ENCODE data around the gene DGKZ.

DGKZ gene

DNA sequence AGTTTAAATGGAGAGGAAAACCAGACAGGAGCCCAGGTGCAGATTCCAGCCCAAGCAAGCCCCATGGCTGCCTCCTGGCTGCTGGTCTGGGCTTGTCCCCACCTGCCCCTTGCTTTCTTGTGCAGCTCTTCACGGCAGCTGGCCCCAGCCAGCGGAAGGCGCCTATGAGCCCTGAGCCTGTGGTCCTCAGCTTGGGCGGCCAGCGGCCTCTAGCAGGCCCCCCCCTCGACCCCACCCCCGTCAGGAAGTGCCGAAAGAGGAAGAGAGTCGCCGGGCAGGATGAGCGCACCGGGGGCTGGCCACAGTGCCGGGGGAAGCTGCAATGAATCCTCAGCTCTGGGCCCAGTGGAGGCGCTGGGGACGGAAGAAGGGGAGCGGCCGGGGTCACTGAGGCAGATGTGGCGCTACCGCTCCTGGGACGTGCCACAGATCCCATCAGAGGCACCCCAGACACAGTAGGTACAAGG is 2.1 kb upstream of the DGKZ start:
- peaks cover 18% of the 10 kb centered on the region for H3K79me2 ChIP-seq (ENCODE audit: insufficient read depth, low read length)
- no peak overlapping the region for H2AFZ ChIP-seq (ENCODE audit: low read depth, low read length, severe bottlenecking)
- H3K27me3 ChIP-seq (ENCODE audit: low read length) = no peaks in the 10 kb centered on the region
- H3K27ac ChIP-seq (ENCODE audit: low read depth, low read length) = no peak overlapping the region
- H3K4me2 ChIP-seq (ENCODE audit: low read depth, low read length, poor library complexity, severe bottlenecking) = no peak overlapping the region
- no peak overlapping the region for H3K9ac ChIP-seq (ENCODE audit: low read length)
- no peak overlapping the region for H3K4me3 ChIP-seq (ENCODE audit: insufficient read depth, low read length, poor library complexity, severe bottlenecking)
- no peaks in the 10 kb centered on the region for H3F3A ChIP-seq (ENCODE audit: insufficient read depth)
- H4K20me1 ChIP-seq (ENCODE audit: low read depth, low read length) = no peaks in the 10 kb centered on the region
- H3K9me3 ChIP-seq (ENCODE audit: insufficient read depth, low read length) = no peaks in the 10 kb centered on the region
- no peaks in the 10 kb centered on the region for H3K36me3 ChIP-seq (ENCODE audit: low read length)
- TF ChIP-seq EZH2phosphoT487 (conservative IDR thresholded peaks at IDR 0.05; ENCODE audit: low read length) = no peak
- TF ChIP-seq, protein P1, sequence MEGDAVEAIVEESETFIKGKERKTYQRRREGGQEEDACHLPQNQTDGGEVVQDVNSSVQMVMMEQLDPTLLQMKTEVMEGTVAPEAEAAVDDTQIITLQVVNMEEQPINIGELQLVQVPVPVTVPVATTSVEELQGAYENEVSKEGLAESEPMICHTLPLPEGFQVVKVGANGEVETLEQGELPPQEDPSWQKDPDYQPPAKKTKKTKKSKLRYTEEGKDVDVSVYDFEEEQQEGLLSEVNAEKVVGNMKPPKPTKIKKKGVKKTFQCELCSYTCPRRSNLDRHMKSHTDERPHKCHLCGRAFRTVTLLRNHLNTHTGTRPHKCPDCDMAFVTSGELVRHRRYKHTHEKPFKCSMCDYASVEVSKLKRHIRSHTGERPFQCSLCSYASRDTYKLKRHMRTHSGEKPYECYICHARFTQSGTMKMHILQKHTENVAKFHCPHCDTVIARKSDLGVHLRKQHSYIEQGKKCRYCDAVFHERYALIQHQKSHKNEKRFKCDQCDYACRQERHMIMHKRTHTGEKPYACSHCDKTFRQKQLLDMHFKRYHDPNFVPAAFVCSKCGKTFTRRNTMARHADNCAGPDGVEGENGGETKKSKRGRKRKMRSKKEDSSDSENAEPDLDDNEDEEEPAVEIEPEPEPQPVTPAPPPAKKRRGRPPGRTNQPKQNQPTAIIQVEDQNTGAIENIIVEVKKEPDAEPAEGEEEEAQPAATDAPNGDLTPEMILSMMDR (IDR thresholded peaks at IDR 0.05; ENCODE audit: insufficient read depth, low read length, poor library complexity, severe bottlenecking) = no peak
- no peaks in the 10 kb centered on the region for H3K9me2 ChIP-seq (replicated peaks; ENCODE audit: insufficient read depth, low read length)

DNA sequence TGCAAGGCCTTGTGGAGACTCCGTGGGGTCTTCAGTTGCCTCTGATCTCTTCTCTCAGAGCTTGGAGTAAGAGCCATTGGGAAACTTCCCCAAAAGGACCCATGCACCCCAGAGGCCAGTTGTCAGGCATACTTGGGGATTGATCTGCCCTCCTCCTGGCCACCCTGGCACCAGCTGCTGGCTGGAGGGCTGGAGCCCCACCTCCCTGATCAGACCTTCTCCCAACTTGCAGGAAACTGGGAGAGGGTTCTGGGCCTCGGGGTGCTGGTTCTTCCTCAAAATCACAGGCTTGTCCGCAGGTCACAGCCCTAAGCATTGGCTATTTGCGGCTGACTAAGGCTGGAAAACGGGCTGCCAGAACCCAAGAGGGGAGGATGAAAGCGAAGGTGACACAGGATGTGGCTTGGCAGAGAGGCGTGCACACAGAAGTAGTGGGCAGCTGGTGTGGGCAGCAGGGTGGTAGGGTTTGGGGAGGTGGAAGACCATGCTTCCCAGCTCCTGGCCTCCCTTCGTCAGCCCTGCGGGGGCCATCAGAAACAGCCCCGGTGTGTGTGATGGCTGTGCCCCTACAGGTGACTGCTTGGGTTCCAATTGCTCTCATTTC is 1.3 kb upstream of the DGKZ start:
- Histone ChIP-seq H2AFZ (ENCODE audit: low read depth, low read length, severe bottlenecking) (no peak overlapping the region), H3K79me2 (ENCODE audit: insufficient read depth, low read length) (peaks cover 22% of the 10 kb centered on the region), H3K4me2 (ENCODE audit: low read depth, low read length, poor library complexity, severe bottlenecking) (no peak overlapping the region), H3K36me3 (ENCODE audit: low read length) (no peaks in the 10 kb centered on the region), H3K9me3 (ENCODE audit: insufficient read depth, low read length) (no peaks in the 10 kb centered on the region), H3K9me2 (replicated peaks; ENCODE audit: insufficient read depth, low read length) (no peaks in the 10 kb centered on the region), H3K27ac (ENCODE audit: low read depth, low read length) (no peak overlapping the region), H4K20me1 (ENCODE audit: low read depth, low read length) (no peaks in the 10 kb centered on the region), H3K27me3 (ENCODE audit: low read length) (no peaks in the 10 kb centered on the region), H3K9ac (ENCODE audit: low read length) (no peak overlapping the region), H3F3A (ENCODE audit: insufficient read depth) (no peaks in the 10 kb centered on the region), H3K4me3 (ENCODE audit: insufficient read depth, low read length, poor library complexity, severe bottlenecking) (no peak overlapping the region)
- TF ChIP-seq, protein P1 (IDR thresholded peaks at IDR 0.05; ENCODE audit: insufficient read depth, low read length, poor library complexity, severe bottlenecking) = no peak
- no peak for TF ChIP-seq EZH2phosphoT487 (conservative IDR thresholded peaks at IDR 0.05; ENCODE audit: low read length)

DNA sequence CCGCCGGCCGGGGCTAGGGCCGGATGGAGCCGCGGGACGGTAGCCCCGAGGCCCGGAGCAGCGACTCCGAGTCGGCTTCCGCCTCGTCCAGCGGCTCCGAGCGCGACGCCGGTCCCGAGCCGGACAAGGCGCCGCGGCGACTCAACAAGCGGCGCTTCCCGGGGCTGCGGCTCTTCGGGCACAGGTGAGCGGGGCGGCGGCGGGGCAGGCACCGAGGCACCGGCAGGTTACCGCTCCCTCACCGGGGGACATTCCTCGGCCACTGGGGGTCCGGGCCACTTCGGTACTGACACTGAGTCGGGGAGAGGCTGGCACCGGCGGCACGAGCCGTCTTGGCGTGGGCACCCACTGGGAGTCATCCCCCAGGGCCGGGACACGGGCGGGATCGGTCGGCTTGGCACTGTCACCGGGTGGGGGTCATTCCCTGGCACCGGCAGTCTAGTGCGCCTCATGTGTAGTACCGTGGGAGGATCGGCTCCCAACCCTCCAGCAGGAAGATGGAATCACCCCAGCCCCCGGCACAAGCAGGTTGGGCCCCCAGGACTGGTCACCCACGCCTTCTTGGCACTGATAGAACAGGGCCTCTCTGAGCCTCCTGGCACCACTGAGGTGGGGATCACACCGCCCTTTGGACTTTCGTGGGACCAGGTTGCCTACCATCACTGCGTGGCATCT is 511 bp downstream of the DGKZ start:
- peak overlapping the region; percentile 25 for H2AFZ ChIP-seq (ENCODE audit: low read depth, low read length, severe bottlenecking)
- H3K9me2 ChIP-seq (replicated peaks; ENCODE audit: insufficient read depth, low read length) = no peaks in the 10 kb centered on the region
- H3K9ac ChIP-seq (ENCODE audit: low read length) = peak overlapping the region; percentile 79
- no peak for TF ChIP-seq EZH2phosphoT487 (conservative IDR thresholded peaks at IDR 0.05; ENCODE audit: low read length)
- TF ChIP-seq, protein P1 (IDR thresholded peaks at IDR 0.05; ENCODE audit: insufficient read depth, low read length, poor library complexity, severe bottlenecking) = no peak
- peak overlapping the region; percentile 79 for H3K4me2 ChIP-seq (ENCODE audit: low read depth, low read length, poor library complexity, severe bottlenecking)
- H3K79me2 ChIP-seq (ENCODE audit: insufficient read depth, low read length) = peaks cover 32% of the 10 kb centered on the region
- H4K20me1 ChIP-seq (ENCODE audit: low read depth, low read length) = no peaks in the 10 kb centered on the region
- no peak overlapping the region for H3K27ac ChIP-seq (ENCODE audit: low read depth, low read length)
- H3K9me3 ChIP-seq (ENCODE audit: insufficient read depth, low read length) = no peaks in the 10 kb centered on the region
- H3K36me3 ChIP-seq (ENCODE audit: low read length) = no peaks in the 10 kb centered on the region
- no peaks in the 10 kb centered on the region for H3F3A ChIP-seq (ENCODE audit: insufficient read depth)
- peak overlapping the region; percentile 73 for H3K4me3 ChIP-seq (ENCODE audit: insufficient read depth, low read length, poor library complexity, severe bottlenecking)
- no peaks in the 10 kb centered on the region for H3K27me3 ChIP-seq (ENCODE audit: low read length)
